ENCODE measurements around the gene BCL2L14. TPM values are rescaled to one million over a fixed set of nuclear protein-coding genes. Genes with fewer than 3 reads are reported as not detected.
"Not testable (repeated sequence)": the region's sequence is repeated elsewhere in the genome, so short reads cannot be mapped to it uniquely, and the experiment has no call there.

BCL2L14 gene
- total and polyA plus RNA-seq, 2 experiments from 2014 or later, result not detected

DNA sequence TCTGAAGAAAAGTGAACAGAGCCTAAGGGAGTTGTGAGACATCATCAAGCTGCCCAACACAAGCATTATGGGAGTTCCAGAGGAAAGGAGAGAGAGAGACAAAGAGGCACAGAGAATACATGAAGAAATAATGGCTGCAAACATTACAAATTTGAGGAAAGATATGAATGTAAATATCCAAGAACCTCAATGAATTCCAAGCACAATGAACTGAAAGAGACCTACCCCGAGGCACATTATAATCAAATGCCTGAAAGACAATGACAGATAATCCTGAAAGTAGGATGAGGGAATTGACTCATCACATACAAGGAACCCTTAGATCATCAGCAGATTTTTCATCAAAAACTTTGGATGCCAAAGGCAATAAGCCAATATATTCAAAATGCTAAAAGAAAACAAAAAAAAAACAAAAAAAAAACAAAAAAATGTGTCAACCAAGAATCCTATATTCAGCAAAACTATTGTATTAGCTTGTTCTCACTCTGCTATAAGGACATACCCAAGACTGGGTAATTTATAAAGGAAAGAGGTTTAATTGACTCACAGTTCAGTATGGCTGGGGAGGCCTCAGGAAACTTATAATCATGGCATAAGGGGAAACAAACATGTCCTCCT lies 37.8 kb downstream of the BCL2L14 start:
- no peak for DNase-seq (ENCODE audit: low read depth in 1 of 2, low spot score in 1 of 2)
- Histone ChIP-seq H3K36me3 (no peaks in the 10 kb centered on the region), H3K9me3 (ENCODE audit: low read depth) (no peaks in the 10 kb centered on the region), H3K27ac (no peak overlapping the region), H3K4me3 (no peak overlapping the region), H3K27me3 (no peaks in the 10 kb centered on the region), H3K4me1 (ENCODE audit: low read depth) (no peaks in the 10 kb centered on the region)
- TF ChIP-seq, protein P1, sequence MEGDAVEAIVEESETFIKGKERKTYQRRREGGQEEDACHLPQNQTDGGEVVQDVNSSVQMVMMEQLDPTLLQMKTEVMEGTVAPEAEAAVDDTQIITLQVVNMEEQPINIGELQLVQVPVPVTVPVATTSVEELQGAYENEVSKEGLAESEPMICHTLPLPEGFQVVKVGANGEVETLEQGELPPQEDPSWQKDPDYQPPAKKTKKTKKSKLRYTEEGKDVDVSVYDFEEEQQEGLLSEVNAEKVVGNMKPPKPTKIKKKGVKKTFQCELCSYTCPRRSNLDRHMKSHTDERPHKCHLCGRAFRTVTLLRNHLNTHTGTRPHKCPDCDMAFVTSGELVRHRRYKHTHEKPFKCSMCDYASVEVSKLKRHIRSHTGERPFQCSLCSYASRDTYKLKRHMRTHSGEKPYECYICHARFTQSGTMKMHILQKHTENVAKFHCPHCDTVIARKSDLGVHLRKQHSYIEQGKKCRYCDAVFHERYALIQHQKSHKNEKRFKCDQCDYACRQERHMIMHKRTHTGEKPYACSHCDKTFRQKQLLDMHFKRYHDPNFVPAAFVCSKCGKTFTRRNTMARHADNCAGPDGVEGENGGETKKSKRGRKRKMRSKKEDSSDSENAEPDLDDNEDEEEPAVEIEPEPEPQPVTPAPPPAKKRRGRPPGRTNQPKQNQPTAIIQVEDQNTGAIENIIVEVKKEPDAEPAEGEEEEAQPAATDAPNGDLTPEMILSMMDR (IDR thresholded peaks at IDR 0.05; ENCODE audit: low read depth, low read length), result no peak

DNA sequence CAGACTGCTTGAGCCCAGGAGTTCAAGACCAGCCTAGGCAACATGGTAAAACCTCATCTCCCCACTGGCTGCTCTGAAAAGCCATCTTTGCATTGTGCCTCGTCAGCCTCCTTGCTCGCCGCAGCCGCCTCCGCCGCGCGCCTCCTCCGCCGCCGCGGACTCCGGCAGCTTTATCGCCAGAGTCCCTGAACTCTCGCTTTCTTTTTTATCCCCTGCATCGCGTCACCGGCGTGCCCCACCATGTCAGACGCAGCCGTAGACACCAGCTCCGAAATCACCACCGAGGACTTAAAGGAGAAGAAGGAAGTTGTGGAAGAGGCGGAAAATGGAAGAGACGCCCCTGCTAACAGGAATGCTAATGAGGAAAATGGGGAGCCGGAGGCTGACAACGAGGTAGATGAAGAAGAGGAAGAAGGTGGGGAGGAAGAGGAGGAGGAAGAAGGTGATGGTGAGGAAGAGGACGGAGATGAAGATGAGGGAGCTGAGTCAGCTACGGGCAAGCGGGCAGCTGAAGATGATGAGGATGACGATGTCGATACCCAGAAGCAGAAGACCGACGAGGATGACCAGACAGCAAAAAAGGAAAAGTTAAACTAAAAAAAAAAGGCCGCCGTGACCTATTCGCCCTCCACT lies 40.3 kb downstream of the BCL2L14 start:
- not testable (repeated sequence) for H3K9me3 ChIP-seq (ENCODE audit: low read depth); H3K27me3 ChIP-seq; H3K4me3 ChIP-seq; H3K36me3 ChIP-seq; DNase-seq (ENCODE audit: low read depth in 1 of 2, low spot score in 1 of 2); H3K4me1 ChIP-seq (ENCODE audit: low read depth); H3K27ac ChIP-seq

DNA sequence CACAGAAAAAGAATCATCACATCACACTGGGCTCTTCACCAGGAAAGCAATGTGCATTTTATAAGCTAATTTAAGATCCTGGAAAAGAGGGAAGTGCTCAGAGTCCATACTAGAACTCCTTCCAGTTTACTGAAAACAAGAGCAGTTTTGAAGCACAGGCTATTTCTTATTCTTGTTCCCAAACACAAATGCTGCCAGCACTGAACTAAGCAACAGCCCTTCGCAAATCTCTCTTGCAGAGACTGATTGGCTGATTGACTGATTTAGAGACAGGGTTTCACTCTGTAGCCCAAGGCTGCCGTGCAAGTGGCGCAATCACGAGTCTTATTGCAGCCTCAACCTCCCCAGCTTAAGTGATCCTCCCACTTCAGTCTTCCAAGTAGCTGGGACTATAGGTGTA lies 44.8 kb downstream of the BCL2L14 start:
- TF ChIP-seq, protein P1 (IDR thresholded peaks at IDR 0.05; ENCODE audit: low read depth, low read length), result no peak
- Histone ChIP-seq H3K4me3 (no peak overlapping the region), H3K9me3 (ENCODE audit: low read depth) (no peaks in the 10 kb centered on the region), H3K27me3 (no peaks in the 10 kb centered on the region), H3K4me1 (ENCODE audit: low read depth) (no peaks in the 10 kb centered on the region), H3K27ac (no peak overlapping the region), H3K36me3 (peaks cover 4% of the 10 kb centered on the region)
- no peak for DNase-seq (ENCODE audit: low read depth in 1 of 2, low spot score in 1 of 2)

DNA sequence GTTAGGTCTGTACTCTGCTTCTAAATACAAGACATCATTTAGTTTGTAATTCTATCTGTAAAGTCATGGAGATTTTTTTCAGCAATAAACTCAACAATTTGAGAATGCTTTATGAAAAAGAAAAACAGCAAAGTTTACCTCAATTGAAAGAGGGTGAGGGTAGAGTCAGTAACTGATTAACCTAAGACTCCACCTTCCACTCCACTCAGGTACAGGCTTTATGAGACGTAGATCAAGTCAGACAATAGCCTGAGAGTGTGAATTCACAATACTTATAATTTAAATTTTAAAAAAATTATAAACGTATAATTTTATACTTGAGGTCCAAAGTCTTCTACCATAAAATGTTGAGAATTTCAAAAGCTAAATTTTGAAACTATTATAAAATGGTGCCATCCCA lies 45.9 kb downstream of the BCL2L14 start:
- Histone ChIP-seq H3K36me3 (peaks cover 4% of the 10 kb centered on the region), H3K27me3 (no peaks in the 10 kb centered on the region), H3K4me3 (no peak overlapping the region), H3K9me3 (ENCODE audit: low read depth) (no peaks in the 10 kb centered on the region), H3K4me1 (ENCODE audit: low read depth) (no peaks in the 10 kb centered on the region), H3K27ac (no peak overlapping the region)
- TF ChIP-seq, protein P1 (IDR thresholded peaks at IDR 0.05; ENCODE audit: low read depth, low read length), result no peak
- no peak for DNase-seq (ENCODE audit: low read depth in 1 of 2, low spot score in 1 of 2)

DNA sequence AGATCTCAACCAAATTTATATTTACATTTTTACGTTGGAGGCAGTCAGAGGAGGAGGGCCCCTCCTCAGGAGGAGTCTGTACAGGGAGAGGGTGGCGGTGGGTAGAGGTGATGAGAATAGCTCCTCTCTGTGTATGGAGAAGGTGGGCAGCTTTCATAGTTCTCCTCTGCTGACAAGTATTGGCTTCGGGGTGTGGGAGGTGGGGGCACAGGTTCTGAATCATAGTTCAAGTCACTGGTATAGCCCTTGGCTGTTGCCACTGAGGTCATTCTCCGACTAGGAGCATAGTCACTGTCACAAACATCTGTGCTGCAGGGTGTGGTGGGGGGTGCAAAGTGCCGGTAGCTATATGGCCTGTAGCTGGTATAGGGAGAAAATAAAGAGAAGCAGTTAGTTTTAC lies 50.3 kb downstream of the BCL2L14 start:
- H3K4me3 ChIP-seq, result no peak overlapping the region
- H3K27ac ChIP-seq, result no peak overlapping the region
- peaks cover 18% of the 10 kb centered on the region for H3K36me3 ChIP-seq
- TF ChIP-seq, protein P1 (IDR thresholded peaks at IDR 0.05; ENCODE audit: low read depth, low read length), result no peak
- H3K27me3 ChIP-seq, result no peaks in the 10 kb centered on the region
- no peak for DNase-seq (ENCODE audit: low read depth in 1 of 2, low spot score in 1 of 2)
- peaks cover 9% of the 10 kb centered on the region for H3K4me1 ChIP-seq (ENCODE audit: low read depth)
- no peaks in the 10 kb centered on the region for H3K9me3 ChIP-seq (ENCODE audit: low read depth)

DNA sequence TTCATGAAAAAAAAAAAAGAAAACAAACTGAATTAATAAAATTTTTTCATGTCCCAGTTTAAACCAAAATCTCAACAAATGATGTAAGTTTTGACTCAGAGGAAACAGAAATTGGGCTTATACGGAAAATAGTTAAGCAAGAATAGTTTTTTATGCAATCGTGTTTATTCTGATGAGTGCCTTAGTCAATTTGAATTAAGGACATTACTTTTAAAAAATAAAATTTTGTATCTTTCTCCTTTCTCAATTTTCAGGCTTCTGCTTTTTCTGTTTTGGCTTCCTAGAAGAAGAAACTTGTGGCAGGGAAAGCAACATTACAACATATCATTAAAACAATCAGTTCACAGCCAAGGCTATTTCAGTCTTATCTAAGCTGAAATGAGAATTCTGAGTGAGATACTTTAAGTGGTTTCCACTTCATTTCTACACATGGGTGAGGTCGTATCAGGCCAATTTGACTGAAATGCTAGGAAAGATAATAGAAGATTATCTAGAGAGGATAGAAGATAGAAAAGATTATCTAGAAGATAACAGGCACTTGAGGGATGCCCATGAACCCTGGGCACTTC lies 52.4 kb downstream of the BCL2L14 start:
- Histone ChIP-seq H3K27me3 (peaks cover 12% of the 10 kb centered on the region), H3K9me3 (ENCODE audit: low read depth) (no peaks in the 10 kb centered on the region), H3K4me3 (no peak overlapping the region), H3K27ac (no peak overlapping the region), H3K36me3 (peaks cover 30% of the 10 kb centered on the region), H3K4me1 (ENCODE audit: low read depth) (peaks cover 9% of the 10 kb centered on the region)
- peak in 1 of 2 donors; percentile 6 for DNase-seq (ENCODE audit: low read depth in 1 of 2, low spot score in 1 of 2)
- TF ChIP-seq, protein P1 (IDR thresholded peaks at IDR 0.05; ENCODE audit: low read depth, low read length), result no peak
